Measurements from ENCODE around the gene SAMD4A.
"Not testable (repeated sequence)": the region's sequence is repeated elsewhere in the genome, so short reads cannot be mapped to it uniquely, and the experiment has no call there.

The SAMD4A gene

DNA sequence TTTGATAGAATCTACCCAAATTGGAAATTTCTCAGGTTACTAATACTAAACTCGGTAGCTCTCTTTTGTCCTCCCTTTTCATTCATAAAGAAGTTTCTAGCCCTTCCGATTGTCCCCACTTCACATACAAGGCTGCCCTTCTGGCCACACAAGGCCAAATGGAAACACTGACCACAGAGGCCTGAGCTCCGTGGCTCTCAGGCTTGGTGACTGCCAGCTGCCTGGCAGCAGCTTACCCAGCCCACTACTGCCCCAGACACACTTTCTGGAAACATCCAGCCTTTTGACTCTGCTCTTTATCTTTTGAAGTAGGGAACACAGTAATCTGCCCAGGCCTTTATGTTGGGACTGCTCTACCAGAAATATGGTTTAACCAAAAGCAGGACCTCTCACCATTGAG lies 168.5 kb downstream of the SAMD4A start:
- peak; percentile 45 for DNase-seq (ENCODE audit: low spot score)

- DNase-seq (ENCODE audit: low spot score) = no peak
Observed at GRCh38 chr14:54737132-54737711, 170.3 kb downstream of the SAMD4A start.

GRCh38 chr14:54738009-54738408 lies 171.1 kb downstream of the SAMD4A start:
- DNase-seq (ENCODE audit: low spot score) = peak; percentile 43

DNA sequence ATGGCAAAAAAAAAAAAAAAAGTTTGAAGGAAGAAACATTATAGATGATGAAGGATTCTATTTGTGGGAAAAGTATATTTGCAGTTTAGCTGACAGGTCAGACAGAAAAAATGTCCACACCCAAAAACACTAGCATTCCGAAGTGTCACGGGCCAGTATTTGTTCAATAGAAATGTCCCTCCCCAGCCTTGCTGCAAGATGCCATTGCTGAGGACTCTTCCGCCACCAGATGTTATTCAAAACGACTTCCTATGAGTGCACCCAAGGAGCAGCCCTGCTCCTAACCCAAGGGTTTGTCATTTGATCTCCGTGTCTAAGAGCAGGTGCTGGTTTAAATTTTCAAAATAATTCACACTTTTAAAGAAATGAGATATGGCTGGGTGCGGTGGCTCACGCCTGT lies 172.6 kb downstream of the SAMD4A start:
- DNase-seq (ENCODE audit: low spot score) = no peak

GRCh38 chr14:54742492-54743350 lies 175.8 kb downstream of the SAMD4A start:
- no peak for DNase-seq (ENCODE audit: low spot score)

DNA sequence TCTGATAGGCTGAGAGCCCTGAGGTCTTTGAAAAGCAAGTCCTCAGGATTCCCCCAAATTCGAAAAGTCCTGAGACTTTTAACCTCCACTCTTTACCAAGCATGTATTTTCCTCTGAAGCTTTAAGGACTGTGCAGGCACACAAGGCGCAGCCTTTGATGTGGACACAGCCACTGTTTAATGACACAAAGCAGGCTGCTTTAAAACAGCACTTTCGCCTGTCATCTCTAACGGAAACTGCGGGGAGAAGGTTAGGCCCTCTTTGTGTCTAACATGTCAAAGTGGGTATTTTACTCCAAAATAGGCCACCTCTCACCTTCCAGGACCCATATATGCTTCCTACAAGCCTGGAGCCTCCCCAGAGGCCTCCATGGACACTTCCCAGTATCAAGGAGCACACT lies 176.5 kb downstream of the SAMD4A start:
- no peak for DNase-seq (ENCODE audit: low spot score)

GRCh38 chr14:54746019-54746418 lies 179.1 kb downstream of the SAMD4A start:
- no peak for DNase-seq (ENCODE audit: low spot score)

DNA sequence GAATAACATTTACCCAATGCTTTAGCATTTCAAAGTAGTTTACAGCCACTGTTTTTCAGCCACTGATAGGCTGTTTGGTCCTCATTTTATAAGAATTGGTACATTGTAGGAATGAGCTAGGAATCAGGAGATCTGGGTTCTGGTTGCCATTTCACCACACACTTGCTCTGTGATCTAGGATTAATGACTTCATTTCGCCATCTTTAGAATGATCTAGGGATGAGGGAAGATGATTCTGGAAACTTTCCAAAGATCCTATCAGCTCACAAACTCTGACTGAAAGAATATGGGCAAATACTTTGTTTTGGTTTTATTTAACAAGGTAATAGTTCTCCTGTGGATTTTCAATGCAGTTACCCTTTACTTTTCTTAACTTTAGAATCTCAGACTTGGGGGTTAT lies 180.7 kb downstream of the SAMD4A start:
- no peak for DNase-seq (ENCODE audit: low spot score)

DNA sequence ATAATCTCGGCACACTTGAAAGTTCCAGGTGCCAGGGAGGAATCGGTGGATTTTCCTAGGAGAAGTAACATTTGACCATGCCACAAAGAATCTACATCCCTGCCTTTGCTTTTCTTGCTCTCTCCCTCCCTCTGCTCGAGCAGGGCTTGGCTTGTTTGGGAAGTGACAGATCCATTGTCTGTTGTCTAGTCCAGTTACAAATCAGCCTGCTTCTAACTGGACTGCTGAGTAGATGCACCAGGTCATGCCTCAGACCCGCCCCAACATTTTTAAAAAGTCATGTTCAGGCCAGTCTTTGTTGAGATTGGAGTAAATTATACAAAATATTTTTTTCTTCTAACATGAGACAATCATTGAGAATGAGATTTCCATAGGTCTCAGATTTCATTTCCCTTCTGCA lies 182.3 kb downstream of the SAMD4A start:
- DNase-seq (ENCODE audit: low spot score) = peak; percentile 36

DNA sequence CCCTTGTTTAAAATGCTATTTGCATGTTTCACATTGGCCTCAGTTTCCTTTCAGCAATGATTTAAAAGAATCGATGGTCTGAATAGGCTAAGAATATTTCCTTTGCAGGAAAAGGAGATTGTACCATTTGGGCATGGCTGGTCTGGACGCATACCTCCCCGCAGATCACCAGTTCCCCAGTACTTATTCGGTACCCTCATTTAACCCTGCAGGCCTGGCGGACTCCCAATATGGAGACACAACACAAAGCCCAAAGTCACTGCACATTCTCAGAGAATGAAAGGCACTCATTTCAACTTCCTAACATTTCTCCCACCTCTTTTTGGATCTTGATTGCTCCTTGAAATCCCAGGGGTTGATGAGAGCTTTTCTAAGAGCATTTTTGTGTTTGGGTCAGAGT lies 182.8 kb downstream of the SAMD4A start:
- DNase-seq (ENCODE audit: low spot score) = peak; percentile 36

- DNase-seq (ENCODE audit: low spot score) = not testable (repeated sequence)
Observed at GRCh38 chr14:54752611-54753010, 185.7 kb downstream of the SAMD4A start.

DNA sequence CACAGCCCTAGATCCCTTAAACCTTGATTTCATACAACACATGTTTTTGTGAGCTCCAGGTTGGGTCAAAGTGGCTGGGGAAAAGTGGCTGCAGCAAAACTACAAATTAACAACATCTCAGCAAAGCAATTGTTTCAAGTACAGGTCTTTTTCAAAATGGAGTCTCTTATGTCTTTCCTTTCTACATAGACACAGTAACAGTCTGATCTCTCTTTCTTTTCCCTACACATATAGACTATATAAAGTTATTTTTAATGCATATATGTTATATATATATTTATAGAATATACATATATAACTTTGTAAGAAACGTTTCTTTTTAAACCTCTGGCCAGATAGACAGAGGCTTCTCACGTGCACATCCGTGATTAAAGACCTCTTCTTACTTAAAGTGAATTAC lies 186.5 kb downstream of the SAMD4A start:
- DNase-seq (ENCODE audit: low spot score) = not testable (repeated sequence)

- DNase-seq (ENCODE audit: low spot score) = no peak
Observed at GRCh38 chr14:54754116-54754622, 187.2 kb downstream of the SAMD4A start.

- no peak for DNase-seq (ENCODE audit: low spot score)
Observed at GRCh38 chr14:54754623-54755386, 187.9 kb downstream of the SAMD4A start.

DNA sequence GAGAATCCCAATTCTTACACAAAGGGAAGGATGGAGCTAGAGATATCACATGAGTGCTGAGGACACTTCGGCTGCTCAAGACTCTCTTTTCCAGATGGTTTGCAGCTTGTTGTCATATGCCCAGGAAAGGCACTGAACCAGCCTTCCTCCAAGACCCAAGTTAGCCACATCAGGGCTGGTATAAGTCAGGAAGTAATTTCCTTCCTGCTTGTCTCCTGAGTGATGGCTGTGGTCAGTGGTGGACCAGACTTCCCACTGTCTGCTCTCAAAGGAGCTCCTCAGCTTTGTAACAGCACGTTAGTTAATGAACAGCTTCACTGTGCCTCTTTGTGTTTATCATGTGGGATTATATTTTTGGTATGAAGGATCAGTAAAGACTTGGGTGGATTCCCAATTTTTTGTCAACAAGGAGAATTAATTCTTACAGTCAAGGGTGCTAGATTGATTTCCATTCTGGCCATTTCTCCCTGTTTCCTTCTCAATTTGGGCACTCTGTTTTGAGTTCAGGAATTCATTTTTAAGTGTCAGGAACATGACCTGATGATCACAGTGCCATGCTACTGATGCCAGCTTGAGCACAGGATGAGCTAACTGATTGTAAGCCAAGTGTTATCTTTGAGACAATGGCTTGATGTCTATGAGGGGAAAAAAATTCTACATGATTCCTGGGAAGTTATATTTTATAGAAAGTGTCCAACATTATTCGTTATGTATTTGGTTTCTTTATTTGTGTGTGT lies 189.9 kb downstream of the SAMD4A start:
- no peak for DNase-seq (ENCODE audit: low spot score)

DNA sequence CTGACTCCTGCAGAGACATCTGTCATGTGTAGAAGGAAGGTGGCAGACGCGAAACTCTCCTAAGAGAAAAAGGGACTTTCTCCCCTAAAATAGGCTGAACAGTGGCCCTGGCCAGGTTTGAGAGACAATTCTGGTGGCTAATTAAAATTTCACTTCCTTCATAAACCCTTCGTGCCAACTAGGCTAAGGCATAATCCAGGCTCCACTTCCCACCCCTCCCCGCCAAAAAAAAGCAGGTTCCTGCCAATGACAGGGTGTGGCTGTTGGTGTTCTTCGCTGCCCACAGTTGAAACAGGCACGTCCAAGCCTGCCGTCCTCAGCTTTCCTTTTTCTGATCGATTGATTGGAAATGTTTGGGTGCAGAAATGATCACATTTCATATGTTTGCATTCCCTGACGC lies 191.1 kb downstream of the SAMD4A start:
- no peak for DNase-seq (ENCODE audit: low spot score)

GRCh38 chr14:54759982-54760585 lies 193.2 kb downstream of the SAMD4A start:
- no peak for DNase-seq (ENCODE audit: low spot score)

DNA sequence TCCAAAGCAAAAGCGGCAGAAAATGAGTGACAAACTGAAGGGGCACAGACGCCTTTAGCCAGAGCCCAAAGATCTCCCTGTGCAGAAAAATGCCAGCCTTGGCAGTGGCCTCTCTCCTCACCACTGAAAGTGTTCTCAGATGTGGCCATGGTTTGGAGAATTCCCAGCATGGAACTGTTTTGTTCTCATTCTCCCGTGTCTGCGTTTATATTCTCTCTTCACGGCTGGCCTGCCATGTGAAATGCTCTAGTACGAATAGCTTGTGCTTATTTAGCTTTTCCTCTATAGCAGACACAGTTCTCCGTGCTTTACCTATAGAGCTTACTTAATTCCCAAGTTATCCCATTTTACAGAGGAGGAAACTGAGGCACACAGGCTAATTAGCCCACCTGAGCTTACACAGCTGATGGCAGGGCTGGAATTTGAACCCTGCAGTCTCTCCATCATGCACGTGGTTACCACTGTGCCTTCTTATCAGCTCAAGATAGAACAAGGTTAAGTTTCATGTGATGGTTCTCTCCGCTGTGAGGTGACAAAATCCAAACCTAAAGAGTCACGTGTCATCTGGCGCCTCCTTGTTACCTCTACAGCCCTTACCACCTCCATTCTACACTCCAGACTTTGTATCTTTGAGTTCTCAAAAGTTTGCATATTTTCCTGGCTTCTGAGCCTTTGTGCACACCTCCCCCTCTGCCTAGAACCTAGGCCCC lies 194.1 kb downstream of the SAMD4A start:
- DNase-seq (ENCODE audit: low spot score) = no peak

GRCh38 chr14:54761835-54762234 lies 194.9 kb downstream of the SAMD4A start:
- no peak for DNase-seq (ENCODE audit: low spot score)

GRCh38 chr14:54762296-54762695 lies 195.4 kb downstream of the SAMD4A start:
- no peak for DNase-seq (ENCODE audit: low spot score)

DNA sequence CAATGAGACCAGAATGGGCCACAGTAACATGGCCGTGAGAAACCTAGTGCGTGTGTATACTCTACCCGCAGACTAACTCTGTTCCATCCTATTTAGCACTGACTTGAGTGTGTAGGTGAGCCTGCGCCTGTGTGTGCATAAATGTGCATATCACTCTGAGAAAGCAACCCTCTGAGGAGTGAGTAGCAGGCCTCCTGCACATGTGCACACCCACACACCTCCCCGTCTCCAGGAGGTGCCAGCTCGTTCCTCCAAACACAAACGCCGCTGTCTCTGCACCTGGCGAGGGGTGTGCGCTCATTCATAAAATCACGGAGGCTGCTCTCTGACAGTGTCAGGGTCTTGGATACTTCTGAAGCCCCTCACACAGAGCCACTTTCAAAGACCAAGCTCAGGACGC lies 196.8 kb downstream of the SAMD4A start:
- no peak for DNase-seq (ENCODE audit: low spot score)

Measured in pons (tissue), 1 donor.